Stimulated activated CD8-positive, alpha-beta memory T cell treated with anti-CD3 and anti-CD28 coated beads, Interleukin-12 subunit alpha, Interleukin-12 subunit beta, amount 100 ng/mL, for 24 hours (primary cell): ENCODE results near the gene ATF6.

Experiments used
- DNase-seq: peaks from one replicate; pipeline ENCODE4 v3.0.0-alpha.2; 2020; ENCODE audit errors: extremely low read depth

ATF6 gene

DNA sequence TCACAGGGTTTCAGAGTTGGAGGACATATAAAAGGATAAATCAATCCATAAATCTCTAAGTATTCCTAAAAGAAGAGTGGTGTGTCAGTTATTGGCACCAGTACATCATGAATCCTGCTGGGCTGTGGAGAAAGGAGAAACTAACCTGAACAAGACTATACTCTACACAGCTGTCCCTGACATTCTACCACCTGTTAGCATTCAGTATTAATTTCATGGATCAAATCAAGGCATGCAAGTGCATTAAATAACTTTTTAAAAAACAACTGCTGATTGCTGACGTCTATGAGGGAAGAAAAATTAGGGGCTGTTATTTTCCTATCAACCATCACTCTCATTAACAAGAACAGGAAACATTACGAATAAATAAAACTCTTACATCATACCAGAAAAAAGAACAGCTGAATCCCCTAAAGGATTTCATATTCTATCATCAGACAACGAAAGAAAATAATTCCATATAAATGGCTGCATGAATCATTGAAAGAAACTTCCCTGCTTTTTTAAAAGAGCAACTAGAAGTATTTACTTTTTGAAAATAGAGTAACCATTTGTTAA lies 121.7 kb downstream of the ATF6 start:
- DNase-seq: no peak

DNA sequence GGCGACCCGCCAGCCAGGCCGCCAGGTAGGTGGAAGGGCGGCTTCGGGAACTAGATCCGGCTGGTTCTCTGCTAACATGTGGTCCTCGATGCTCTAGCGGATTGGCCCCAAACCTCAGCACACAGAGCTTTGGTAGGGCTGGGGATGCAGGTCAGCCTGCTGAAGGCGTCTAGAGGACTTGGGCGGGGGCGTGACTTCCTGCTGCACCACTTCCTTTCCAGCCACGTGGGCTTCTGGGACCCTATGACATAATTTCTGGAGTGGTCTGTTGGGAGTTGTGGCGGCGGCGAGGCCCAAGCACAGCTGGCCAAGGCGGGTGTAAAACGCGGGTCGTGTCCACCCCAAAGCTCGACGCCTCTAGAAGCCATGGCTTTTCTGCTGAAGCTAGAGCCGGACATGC lies 124.5 kb downstream of the ATF6 start:
- DNase-seq: no peak

DNA sequence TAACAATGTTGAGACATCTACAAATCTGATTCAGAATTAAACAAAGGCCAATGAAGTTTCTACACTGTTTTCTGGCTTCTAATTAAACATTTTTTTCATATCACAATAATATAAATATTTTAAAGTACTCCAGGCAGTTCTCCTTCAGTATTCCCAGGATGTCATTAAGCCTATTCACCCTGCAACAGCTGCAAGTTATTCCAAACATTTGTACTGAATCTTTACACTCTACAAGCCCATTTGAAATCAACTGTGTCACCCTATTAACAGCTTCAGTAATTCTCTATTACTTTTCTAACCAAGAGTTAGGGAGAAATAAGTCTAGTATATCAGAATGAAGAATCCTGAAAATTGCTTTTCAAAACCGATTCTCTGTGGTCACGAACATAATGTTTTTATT lies 133.0 kb downstream of the ATF6 start:
- no peak for DNase-seq

DNA sequence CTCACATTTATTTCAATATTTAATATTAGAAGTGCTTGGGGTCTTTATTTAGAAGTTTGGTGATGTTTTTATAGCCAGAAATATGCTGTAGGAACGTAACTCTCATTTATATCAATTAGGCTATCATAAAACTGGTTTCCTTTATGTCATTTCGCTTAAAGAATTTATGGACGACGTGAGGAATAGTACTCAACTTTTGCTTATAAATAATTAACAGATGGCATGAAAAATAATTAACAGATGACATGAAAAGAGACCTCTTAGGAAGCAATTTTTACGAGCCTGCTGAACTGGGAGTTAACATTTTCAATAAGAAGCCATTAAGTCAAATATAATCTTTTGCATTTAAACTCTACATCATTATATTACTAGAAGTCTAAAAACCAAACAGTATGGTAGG lies 134.0 kb downstream of the ATF6 start:
- DNase-seq: no peak

DNA sequence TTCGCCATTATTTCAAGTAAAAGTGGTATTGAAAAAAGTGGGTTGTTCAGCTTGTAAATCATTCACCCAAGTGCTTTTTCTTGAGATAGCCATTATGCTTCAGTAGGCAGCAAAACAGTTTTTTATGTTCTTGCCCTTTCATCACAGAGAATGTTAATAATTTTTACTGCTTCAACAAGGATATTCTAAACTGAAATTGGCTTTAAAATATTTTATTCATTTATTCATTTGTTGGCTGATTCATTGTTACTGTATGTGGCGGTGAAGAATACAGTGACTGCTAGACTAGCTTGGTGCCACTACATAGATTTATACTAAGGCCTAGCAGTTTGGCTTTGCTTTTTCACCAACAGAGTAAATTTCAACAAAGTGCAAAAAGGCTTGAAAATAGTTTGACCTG lies 136.1 kb downstream of the ATF6 start:
- DNase-seq: no peak

DNA sequence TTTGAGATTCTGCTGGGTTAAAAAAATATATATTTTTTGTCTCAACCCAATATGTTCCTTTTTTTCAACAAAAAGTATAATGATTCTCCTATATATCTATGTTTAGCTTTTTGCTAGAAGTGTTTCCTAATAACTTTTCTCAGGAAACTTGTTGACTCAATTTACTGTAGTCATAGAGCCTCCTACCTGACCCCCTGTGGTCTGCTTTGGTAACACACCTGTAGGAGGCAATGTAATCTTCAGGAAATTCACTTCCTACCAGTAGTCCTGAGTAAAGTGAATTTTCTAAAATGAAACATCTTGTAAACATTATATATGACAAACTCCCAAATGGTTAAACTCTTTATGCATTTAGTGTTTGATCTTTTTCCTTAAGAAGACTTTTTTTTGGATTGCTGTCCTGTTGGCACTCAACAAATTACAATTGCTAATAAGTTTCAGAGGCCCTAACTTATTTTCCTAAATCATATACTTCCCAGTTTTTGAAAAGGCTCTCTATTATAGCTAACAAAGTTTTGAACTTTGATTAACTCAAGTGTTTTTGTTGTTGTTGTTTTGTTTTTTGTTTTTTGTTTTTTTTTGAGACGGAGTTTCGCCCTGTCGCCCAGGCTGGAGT lies 139.3 kb downstream of the ATF6 start:
- no peak for DNase-seq

DNA sequence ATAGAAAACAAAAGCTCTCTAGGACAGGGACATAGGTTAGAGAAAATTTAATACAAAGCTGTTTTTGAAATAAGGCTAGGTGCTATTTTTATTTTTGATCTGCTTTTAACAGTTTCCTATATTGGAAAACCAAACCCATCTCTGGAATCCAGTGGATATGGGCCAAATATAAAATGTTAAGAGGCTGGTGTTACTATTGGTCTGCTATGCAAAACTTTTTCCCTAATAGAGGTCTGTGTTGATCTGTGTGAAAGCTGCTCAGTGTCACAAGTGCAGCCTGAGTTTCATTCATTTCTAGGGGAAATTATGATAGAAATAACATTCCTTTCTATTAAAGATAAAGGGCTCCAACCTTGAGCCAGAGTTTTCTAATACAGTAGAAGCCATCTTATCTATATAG lies 141.1 kb downstream of the ATF6 start:
- no peak for DNase-seq

DNA sequence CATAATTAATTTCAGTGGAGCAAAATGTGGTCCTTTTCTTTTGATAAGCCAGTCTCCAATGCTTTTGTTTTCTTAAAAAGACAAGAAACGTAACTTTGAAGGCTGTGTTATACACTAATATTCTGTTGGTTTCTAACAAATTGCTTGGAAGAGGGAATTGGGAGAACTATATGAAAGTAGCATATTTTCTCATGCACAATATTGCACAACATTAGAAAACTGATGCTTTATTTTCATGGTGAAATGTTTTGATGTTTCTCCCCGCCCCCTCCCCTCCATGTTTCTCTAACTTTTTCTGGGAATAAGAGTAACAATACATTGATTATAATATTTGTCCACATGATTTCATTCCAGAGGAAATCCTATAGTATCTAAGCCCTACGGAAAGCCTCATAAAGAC lies 142.1 kb downstream of the ATF6 start:
- DNase-seq: no peak

DNA sequence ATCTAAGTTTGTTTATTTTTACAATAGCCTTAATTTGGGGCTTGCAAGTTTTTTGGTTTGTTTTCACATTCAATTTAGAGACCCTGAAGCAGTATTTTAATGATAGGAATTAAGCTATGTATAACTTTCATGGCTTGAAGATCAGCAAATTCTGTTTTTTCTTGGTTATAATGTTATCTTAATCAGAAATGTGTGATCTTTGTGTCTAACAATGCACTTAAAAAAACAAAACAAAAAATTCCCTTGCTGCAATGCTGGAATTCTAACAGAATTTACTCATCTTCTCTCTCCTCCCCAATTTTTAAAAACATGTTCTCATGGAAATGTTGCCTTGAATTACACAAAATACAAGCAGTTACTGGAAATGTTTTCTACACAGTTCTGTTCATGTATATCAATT lies 144.5 kb downstream of the ATF6 start:
- no peak for DNase-seq

DNA sequence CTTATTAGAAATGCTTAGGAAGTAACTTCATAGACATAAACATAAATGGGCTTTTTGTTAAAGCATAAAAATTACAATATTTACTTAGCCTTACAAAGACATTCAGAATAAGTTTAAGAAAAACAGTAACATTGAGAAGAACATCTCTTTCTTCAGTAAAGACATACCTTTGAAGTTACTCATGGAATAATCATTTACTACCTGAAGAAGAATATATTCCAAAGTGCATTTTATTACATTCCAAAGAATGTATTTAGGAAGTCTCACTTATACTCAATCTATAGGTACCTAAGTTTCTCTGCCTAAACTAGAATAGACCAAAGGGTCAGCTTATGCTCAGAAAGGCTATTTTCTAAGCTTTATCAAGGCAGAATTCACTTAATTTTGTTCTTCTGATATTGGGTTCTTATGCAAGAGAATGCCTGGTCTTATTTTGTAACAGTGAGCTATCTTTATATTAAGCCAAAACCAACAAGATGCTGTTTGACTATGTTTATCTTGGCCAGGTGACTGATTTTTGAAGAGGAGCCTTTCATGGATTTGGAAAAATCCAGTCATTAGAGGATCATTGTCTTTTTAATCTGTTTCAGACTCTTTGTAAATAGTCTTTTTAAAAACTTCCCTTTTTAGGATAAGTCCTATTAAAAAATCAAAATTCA lies 147.5 kb downstream of the ATF6 start:
- DNase-seq: no peak

- no peak for DNase-seq
These were observed 148.5 kb downstream of the ATF6 start for GRCh38 chr1:161914595-161914994.

DNA sequence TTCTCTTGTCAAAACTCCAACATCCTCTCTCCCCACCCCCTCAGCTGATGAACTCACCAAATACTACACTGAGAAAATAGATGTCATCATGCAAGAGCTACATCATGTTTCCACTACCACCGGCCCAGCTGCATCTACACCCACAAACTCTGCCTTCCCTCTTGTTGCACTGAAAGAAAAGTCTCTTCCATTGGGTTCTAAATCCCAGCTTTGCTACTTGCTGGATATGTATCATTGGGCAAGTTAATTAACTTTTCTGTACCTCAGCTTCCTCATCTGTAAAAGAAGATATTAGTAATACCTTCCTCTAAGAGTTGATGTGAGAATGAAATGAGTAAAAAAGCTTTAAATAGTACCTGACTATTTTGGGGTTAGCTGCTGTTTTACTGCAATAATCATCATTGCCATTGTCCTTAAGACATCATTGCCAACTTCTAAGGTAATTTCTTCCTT lies 149.0 kb downstream of the ATF6 start:
- DNase-seq: peak; percentile 11

DNA sequence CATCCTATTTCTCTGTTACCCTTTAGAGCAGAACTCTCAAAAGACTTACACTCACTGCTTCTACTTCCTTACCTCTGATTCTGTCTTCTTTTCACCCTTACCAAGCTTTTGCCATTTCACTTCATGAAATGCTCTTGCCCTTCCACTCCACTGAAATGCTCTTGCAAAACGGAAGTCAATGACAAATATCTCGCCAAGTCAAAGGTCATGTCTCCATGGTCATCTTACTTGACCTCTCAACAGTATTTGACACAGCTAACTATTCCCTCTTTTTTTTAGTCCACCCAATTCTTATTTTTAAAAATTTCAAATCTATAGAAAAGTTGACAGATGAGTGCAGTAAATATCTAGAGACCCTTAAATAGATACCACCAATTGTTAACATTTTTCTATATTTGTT lies 149.9 kb downstream of the ATF6 start:
- no peak for DNase-seq

DNA sequence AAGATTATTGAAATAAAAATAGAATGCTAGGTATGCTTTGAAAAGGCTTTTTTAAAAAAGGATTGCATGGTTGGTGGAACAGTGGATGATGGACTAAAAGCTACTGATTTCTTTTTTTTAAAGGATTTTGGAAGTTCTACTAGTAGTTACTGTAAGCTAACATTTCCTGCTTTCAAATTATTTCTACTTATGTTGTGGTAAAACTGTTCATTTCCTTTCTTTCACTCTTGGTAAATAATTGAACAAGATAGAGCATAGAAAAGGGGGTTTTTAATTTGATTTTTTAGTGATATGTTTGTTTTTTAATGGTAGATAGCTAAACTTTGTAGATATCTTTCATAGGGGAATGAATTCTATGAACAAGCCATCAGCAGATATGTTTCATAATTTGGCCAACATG lies 153.1 kb downstream of the ATF6 start:
- no peak for DNase-seq

DNA sequence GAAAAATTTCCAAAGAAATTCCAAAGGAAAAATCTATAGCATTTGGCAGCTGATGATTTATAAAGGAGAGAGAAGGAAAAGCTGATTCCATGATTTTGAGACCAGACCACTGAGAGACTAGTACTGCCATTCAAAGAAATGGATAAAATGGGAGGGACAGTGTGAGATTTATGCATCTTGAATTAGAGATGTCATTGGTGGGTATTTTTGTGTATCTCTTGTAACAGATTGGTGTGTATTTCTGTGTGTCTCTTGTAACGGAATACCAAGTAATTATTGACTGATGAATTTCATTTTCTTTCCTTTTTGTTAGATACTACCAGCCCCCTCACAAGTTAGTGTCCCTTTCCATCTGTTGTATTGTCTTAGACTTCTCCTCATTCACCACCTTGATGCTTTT lies 155.4 kb downstream of the ATF6 start:
- DNase-seq: no peak

GRCh38 chr1:161921990-161922389 lies 155.9 kb downstream of the ATF6 start:
- DNase-seq: no peak

- no peak for DNase-seq
These were observed 161.9 kb downstream of the ATF6 start for GRCh38 chr1:161928056-161928455.

DNA sequence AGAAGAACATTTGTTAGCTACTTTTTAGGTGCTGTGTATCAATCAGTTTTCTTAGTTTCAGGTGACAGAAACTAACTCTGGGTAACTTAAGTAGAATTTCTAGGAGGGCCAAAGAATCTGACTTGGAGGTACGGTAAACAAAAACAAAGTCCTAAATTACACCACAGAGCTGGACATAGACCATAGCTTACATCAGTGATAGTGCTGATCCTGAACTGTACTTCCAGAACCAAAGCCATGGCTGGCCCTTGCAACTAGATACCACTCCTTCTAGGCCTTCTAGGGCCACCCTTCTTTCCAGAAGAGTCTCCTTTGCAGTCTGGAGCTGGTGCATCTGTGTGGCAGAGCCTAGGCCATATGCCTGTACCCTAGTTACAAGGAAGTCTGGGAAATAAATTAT lies 163.0 kb downstream of the ATF6 start:
- no peak for DNase-seq

DNA sequence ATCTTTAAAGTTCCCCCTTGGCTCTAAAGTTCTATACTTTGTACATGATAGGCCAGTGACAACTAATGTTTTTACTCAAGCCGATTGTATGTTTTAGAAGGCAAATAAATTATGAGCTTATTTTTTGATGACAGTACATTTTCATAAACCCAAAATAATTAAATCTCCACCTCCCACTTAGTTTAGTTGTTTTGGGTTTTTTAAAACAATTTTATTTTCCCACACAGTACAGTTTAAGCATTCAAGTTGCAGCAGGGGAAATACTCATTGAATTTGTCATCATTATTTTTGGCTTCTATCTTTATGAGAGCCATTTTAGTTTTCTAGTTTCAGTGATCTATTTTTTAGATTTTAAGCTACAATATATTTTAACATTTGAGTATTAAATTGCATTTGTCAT lies 163.9 kb downstream of the ATF6 start:
- DNase-seq: no peak

- DNase-seq: no peak
These were observed 166.5 kb downstream of the ATF6 start for GRCh38 chr1:161932668-161933067.

DNA sequence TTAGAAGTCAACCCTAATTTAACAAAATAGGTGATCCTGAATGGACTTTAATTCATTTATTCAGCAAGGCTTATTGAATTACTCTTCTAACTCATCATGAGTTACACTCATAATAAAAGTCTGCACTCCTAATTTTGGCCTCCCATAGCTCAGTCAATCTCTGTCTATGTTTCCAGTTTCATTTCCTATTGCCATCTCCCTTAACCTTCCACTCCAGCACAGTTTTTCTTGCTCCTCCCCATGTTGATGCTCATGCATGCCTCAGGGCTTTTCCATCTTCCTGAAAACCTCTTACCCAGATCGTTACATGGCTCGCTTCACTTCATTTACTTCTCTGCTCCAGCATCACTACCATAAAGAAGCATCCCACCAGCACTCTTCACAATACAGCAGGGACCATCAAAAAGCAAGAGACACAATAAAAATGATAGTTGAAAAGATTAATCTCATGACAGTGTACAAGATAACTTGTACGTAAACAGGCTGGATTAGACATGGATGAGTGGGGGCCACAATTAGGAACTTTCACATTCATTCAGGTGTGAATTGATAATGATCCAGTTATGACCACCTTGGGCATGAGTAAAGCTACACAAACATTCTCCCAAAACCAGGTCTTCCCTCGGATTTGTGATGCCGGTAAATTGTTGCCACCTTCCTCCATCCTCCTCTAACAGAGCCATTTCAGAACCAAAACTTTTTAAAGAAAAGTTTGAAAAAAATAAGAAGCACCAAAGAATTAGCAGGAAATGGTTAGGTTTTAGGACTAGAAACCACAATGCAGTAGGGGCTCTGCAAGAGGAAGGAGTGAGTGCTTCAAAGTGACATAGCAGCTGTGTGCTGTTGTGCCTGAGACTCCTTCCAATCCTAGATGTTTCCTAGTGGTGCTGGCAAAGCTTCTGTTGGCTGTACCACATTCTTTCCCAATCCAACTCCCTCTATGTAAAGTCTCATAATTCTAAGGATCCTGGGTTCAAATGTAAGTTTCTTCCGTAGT lies 167.8 kb downstream of the ATF6 start:
- DNase-seq: no peak

DNA sequence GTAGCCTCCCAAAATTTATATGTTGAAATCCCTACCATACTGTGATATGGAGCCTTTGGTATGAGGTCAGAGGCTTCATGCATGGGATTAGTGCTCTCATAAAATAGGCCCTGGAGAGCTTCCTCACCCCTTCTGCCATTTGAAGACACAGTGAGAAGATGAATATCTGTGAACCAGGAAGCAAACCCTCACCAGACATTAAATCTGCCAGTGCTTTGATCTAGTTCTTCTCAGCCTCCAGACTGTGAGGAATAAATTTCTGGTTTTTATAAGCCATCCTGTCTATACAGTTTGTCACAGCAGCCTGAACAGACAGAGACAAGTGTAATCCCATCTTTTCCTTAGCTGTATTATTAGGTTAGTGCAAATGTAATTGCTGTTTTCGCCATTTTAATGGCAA lies 169.1 kb downstream of the ATF6 start:
- no peak for DNase-seq
